Measurements from ENCODE around the gene FAM114A2.
A peak's percentile ranks its signal among the peaks of the same experiment; 100 is the strongest.

The FAM114A2 gene

GRCh38 chr5:153981905-153982605, 56.7 kb downstream of the FAM114A2 start:
- no peak for DNase-seq

- no peak for DNase-seq
These were observed 59.5 kb downstream of the FAM114A2 start for GRCh38 chr5:153979028-153979783.

- no peak for DNase-seq
These were observed 63.9 kb downstream of the FAM114A2 start for GRCh38 chr5:153974813-153975163.

- DNase-seq: peak; percentile 43 to 85
These were observed 64.4 kb downstream of the FAM114A2 start for GRCh38 chr5:153974131-153974812.

GRCh38 chr5:153972240-153972639, 66.5 kb downstream of the FAM114A2 start:
- no peak for DNase-seq

GRCh38 chr5:153970496-153970895, 68.2 kb downstream of the FAM114A2 start:
- no peak for DNase-seq

GRCh38 chr5:153969563-153969895, 69.2 kb downstream of the FAM114A2 start:
- DNase-seq: no peak

- DNase-seq: no peak
These were observed 69.7 kb downstream of the FAM114A2 start for GRCh38 chr5:153968761-153969562.

- DNase-seq: peak; percentile 44 to 62
These were observed 73.6 kb downstream of the FAM114A2 start for GRCh38 chr5:153964880-153965645.

- no peak for DNase-seq
These were observed 74.4 kb downstream of the FAM114A2 start for GRCh38 chr5:153964191-153964879.

- DNase-seq: no peak
These were observed 78.2 kb downstream of the FAM114A2 start for GRCh38 chr5:153960269-153961215.

GRCh38 chr5:153959134-153959957, 79.4 kb downstream of the FAM114A2 start:
- DNase-seq: no peak

GRCh38 chr5:153957205-153957604, 81.5 kb downstream of the FAM114A2 start:
- no peak for DNase-seq

- DNase-seq: no peak
These were observed 85.3 kb downstream of the FAM114A2 start for GRCh38 chr5:153953411-153953810.

GRCh38 chr5:153952893-153953292, 85.8 kb downstream of the FAM114A2 start:
- DNase-seq: no peak

- no peak for DNase-seq
These were observed 86.7 kb downstream of the FAM114A2 start for GRCh38 chr5:153952057-153952456.

- no peak for DNase-seq
These were observed 97.4 kb downstream of the FAM114A2 start for GRCh38 chr5:153941265-153941664.

Data from NCI-H524 (cell line).